LHCN-M2 (cell line): Measurements from ENCODE around the gene KLF13. TPM values are rescaled to one million over a fixed set of nuclear protein-coding genes. Genes with fewer than 3 reads are reported as not detected.

ENCODE experiments used
- DNase-seq: peaks from one replicate; pipeline ENCODE4 v3.0.0-alpha.2; 2012; ENCODE audit warnings: low read depth
- total RNA-seq: library from RNA; depleted of rRNA; stranded (reverse); fragments of >200 nt; gene quantifications from 2 replicates; pipeline ENCODE4 v1.2.3, GENCODE V29; 2014

Gene KLF13
- total RNA-seq, 1 experiment from 2014 or later, result 19.3 TPM

DNA sequence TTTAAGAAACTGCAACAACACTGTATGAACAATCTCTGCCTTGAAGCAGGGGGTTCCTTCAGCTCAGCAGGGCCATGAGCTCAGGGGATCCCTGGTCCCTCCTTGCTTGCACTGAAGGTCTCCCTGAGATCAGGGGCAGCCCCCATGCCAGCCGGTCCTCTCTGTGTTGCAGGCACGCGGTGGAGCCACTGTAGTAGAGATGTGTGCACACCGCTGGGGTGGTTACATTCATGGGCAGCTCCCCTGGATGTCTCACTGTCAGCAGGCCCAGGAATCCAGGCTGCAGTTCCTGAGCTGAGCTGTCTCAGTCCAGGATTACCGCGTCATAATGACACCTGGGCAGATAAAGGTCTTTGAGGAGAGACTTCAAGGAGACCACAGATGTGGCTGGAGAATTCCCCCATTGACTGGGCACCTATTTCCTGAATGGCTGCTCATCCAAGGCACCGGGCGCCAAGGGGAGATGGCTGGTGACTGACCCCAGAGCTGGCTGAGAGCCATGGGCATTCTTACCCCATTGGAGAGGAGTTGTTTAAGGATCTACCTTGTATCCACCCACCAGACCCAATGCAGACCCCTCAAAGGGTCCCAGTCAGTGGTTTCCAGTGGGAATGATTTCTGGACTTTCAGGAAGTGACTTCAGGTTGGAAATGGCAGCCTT, 10.4 kb upstream of the KLF13 start:
- no peak for DNase-seq

DNA sequence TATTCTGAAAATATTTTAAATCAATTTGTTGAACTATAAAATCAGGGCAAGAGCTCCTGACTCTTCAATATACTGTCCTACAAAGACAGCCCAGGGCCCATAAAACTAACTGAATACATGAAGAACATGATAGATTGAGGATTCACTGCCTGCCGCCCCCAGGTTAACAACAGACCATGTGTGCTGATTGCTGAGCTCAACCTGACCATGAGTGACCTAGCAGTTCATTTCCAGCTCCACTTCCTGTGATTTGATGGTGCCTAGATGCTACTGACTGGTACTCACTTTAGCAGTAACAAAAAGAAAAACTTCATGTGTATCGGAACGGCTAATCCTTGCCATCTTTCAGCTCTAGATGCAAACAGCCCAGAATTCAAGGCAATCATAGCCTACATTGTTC, 9.6 kb upstream of the KLF13 start:
- no peak for DNase-seq

DNA sequence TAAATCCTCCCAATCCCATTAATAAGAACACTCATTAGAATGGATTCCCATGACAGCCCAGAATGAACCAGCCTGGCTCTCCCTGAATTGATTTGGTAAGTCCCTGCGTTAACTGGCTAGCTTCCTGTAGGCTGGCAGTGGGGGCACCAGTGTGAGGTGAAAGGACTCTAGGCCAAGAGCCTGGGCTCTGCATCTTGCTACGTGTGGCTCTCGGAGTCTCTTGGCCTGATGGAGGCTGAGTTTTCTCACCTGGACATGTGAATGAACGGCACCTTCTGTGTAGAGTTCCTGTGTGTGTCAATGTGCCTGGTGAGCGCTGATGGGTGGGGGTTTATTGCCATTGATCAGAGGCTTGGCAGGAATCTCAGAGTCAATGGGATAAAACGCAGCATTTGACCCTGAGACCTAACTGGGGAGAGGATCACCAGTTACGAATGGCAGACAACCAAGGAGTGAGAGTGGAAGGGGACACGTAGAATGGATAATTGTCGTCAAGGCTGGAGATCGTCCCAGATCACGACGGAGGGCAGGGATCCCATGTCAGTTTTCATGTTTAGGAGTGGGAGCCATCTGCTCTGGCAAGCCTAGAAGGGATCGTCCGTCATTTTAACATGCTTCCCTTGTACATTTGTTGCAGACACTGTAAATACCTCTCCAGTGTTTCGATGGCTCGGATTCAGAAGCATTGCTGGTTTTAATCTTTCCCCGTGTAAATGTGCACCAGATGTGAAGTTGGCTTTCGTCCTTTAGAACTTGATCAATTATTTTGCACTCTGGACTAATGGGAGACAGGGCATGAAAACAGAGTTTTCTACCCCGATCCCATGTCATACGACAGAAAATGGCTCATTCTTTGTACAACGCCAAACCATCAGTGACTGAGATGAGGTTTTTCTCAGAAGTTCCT, 9.0 kb upstream of the KLF13 start:
- DNase-seq, result no peak

DNA sequence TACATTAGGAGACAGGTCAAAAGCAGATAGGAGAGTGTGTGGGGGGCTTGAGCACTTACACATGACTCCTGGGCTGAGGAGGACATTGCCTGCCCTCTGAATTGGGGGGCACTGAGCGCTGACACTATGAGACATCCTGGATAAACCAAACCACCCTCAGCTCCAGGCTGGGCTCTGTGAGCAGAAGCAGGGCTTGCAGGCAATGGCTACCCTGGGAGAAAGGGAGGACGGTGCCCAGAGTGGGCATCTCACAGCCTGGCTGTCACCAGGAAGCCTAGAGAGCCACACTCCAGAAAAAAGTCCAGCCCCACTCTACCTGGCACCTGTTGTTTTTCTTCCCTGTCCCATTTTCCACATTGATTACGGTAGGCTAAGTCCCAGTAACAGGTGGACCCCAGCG, 8.2 kb upstream of the KLF13 start:
- no peak for DNase-seq

DNA sequence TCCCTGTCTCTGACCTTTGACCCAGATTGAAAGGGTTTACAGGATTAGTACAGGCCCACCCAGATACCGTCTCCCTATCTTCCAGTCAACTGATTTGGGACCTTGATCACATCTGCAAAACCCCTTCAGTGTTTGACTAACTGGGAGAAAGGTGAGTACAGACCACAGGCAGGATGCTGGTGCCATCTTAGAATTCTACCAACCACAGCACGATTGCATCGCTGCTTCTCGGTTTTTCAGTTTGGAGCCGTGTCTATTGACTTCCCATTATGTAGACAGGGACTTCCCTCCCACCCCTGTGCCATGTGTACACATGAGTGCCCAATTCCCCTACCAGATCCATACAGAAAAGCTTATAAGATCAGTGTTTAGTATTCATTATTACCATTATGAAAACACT, 6.6 kb upstream of the KLF13 start:
- no peak for DNase-seq

DNA sequence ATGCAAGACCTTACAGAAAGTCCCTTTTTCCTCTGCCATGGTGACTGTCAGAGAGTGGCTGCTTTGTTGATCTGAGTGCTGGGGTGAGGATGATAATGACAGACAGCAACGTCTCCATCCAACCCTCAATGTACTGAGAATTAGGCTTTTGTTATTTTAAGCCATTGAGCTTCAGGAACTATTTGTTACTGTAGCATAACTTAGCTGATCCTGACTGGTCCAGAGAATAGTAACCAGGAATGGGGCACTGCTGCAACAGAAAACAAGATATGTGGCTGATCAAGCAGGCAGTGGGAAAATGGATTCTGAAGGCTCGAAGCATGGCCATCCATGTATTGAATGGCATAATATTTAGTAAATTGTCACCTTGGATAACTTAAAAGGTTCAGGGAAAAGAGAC, 5.2 kb upstream of the KLF13 start:
- no peak for DNase-seq

DNA sequence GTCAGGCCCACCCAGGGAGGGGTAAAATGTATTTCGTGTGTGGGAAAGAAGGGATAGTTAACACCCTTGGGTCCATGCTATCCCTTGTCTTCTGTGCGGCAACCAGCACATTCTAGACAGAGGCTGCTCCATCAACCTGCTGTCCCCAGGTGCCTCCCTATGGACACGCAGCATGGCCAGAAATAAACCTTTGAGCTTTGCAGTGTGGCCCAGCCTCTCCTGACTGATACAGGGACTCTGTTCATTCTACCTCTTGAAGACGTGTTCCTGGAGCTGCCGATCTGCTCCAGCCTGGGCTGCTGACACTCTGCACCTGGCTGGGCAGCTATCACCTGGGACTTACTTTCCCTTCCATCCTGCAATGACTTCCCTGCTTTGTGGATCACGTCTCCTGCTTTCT, 4.1 kb upstream of the KLF13 start:
- DNase-seq, result no peak

DNA sequence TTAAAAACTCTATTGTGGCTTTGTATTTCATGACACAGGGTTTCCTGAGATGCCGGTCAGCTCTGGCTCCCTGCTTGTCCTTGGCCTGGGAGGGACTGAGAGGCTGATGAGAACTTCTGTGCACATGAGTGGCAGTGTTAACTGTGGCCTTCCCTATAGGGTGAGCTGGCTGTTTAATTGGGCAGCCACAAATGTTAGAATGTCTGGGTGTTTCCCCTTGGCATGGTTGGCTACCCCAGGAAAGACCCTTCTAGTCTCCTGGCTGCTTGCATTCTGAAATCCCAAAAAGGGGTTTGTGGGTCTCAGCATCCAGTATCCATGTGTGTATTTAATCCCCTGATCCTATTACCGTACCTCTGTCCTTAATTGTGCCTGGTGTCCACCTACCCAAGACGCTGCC, 3.0 kb upstream of the KLF13 start:
- no peak for DNase-seq

DNA sequence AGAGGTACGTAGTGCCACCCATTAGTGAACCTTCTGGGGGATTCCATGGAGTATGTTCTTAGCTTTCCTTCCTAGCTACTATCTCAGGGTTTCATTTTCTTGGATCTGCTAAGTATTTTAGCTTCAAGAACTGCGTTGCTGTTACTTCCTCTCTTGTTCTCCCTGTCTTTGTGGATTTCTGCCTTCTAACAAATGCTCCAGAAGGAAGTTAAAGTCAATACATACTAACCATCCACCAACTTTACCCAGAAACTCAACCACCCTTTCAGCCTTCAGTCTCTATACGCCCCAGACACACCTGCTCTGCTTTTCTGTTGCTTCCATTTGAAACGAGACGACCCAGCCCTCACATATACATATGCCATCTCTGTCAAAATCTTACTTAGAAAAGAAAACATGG, 2.4 kb upstream of the KLF13 start:
- no peak for DNase-seq

DNA sequence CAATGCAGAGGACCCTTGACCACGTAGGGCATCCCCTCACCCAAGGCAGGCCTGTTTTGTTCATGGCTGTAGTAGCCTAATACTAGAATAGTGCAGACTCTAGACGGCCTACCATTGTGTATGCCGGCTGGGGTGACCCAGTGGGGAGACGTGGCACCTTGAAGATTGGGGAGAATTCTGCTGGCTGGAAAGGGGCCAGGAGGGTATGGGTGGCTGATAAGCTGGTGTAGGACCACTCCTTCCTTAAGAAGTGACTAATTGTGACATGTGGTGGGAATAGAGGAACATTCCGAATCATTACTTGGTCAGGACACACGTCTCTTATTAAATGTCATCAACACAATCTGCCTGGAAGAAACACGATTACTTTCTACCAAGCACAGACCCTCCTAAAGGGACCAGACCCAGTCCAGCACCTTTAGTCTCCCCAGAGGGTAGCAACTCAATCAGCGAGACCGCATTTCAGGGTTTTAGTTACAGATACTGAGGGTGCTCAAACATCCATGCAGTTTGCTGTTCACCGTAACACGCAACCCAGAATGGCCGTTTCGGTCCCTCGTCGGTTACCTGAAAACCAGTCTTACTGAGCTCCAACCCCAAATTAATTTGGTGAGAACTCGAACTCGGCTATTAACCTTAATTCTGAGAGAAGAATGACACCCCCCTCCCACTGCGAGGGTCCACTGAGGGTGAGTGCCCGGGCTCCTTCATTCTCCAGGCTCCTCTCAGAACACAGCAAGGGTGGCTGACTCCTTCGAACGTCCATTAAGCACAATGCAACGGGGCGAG, 1.6 kb upstream of the KLF13 start:
- no peak for DNase-seq

DNA sequence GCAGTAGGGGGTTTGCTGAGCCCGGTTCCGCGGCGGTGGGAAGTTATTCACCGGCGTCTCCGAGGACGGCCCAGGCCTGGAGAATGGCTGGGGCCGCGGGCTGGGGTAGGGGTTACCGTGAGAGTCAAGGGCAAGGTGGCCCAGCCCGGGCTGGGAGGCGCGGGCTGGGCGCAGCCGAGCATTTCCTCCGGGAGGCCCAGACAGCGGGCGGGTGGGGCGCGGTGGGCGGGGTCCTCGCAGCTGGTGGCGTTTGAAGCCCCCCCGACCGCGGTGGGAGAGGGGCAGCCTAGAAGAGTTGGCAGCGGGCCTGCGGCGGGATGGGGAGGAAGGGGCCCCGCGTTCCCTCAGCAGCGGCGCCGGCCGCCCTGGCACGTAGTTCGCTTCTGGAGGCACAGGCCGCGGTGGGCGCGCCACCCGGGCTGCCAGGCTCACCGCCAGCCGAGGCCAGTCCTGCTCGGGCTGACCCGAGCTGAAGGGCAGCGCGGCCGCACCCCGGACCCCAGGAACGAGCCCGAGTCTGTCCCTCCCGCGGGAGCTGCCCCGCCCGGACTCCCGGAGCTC, 960 bp upstream of the KLF13 start:
- no peak for DNase-seq

DNA sequence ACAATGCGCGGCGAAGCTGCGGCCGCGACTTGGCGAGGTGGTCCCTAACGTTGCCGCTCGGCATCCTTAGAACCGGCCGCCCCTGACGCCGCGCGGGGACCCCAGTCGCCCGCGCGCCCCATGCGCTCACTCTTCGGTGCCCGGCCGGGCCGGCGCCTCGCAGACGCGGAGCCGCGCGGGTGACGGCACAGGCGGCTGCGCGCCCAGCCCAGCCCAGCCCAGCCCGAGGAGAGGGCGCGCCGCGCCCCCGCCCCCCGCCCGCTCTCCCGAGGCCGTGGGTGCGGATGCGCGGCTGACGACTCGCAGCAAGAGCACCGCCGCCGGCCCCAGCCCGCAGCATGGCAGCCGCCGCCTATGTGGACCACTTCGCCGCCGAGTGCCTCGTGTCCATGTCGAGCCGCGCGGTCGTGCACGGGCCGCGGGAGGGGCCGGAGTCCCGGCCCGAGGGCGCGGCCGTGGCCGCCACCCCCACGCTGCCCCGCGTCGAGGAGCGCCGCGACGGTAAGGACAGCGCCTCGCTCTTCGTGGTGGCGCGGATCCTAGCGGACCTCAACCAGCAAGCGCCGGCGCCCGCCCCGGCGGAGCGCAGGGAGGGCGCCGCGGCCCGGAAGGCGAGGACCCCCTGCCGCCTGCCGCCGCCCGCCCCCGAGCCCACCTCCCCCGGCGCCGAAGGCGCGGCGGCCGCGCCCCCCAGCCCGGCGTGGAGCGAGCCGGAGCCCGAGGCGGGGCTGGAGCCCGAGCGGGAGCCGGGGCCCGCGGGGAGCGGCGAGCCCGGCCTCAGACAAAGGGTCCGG, 437 bp downstream of the KLF13 start:
- no peak for DNase-seq

DNA sequence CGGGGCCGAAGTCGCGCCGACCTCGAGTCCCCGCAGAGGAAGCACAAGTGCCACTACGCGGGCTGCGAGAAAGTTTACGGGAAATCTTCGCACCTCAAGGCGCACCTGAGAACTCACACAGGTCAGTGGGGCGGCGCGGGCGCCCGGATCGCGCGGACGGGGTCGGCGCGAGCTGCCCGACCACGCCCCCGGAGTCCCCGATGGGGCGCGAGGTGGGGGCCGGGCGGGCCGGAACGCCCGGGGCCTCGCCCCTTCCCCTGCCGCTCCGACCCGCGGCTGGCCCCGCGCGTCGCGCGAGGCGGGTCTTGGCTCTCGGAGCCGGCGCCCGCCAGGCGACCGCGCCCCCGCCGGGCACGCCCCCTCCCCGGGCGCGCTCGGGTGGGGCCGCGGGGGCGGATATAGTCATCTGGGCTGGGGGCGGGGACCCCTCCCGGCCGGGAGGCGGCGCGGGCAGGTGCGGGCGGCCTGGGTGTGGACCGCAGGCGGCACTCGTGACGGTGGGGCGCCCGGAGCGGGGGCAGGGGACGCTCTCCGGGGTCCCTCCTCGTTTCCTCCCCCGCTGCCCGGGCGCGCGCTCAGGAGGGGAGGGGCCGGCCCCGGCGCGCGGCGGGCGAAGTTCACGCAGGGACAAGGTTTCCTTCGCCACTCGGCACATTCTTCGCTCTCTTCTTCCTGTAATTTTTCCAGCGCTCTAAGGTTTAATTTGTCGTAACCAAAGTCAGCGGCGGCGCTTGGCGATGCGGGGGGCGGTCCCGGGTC, 1.2 kb downstream of the KLF13 start:
- DNase-seq, result no peak

DNA sequence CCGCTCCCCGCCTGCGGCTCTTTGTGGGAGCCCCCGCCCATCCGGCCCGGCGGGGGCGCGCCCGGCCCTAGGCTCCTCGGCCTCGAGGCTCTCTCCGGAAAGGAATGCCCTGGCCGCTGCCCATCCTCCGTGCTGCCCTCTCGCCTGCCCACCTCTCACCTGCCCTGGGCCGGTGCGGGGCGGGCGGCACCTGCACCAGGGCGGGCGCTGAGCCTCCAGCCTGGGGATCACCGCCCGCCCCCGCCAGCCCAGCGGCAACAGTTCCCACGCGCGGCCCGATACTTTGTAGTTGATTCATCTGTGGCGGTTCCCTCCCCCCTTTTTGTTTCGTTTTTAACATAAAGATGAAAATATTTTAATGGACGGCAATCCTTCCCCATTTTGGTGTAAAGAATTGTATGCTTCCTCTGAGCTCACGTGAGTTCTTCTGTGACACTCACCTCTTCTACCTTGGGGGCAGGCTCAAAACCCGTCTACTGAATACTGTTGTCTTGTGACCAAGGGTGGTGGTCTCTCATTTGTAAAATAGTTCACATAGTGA, 1.9 kb downstream of the KLF13 start:
- DNase-seq, result no peak

DNA sequence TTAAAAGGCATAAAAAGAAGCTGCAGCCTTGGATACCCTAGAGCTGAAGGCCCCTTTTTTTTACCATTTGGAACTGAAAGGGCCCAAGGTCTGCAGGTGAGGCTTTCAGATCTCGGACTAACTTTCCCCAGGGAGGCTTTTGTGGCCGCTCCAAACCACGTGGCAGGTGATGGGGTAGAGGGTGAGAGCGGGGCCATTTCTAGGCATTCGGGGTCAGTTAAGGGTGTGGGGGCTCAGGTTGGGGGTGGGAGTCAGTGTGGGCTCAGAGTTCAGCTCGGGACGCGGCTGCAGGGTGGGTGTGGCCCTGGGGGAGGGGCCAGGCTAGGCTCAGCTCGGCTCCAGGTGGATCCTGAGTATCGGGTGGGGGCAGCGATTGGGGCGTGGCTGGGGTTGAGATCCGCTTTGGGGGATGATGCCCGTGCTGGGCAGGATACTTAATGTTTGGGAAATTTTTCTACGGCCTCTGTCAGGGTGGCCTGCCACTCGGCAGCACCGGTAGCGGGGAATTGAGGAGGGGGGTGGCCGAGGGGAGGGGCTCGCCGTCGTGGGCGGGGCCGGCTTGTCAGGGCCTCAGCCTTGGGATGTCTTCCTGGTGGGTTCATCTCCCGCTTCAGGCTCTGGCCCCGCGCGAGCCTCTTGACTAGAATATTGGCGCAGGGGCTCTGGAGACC, 2.5 kb downstream of the KLF13 start:
- DNase-seq, result no peak

DNA sequence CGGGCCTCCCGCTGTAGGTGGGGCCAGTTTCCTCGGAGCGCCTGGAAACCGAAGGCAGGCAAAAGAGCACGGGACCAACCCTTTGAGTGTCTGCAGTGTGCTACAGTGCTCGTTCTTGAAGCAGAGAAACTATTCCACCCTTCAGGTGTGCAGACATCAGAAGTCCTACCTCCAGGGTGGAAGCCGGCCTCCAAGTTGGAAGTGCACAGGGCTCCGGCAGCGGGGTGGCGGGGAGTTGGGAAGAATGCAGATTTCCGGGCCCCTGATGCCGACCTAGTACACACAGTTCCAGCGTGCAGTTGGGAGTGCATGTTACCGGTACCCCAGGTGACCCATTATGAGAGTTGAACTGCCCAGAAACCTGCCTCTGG, 3.0 kb downstream of the KLF13 start:
- DNase-seq, result no peak

DNA sequence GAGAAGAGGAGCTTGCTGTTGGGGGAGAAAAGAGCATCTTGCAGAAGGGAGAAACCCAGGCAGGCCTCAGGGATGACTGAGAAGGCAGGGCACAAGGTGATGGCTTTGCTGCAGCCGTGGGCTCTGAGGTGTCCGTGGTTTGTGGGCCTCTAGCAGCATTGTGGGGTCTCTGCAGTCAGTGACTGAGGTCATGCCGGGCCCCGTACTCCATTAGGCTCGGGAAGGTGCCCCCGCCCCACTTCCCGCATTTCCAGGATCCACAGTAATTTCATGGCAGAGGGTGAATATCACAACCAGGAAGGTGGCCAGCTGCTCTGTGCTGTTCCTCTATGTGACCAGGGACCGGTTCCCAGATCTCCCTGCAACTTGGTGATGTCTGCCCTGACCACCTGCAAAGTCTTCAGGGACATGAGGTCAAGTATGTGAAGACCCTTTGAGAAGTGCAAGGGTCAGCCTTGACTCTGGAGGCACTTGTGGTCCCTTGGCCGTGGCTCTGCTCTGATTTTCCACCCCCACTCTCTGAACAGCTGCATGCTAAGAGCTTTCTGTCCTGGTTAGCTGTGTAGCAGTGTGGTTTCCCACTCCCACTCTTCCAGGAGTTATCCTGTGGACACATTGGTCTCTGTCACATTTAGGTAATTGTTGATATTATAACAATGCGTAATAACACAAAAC, 3.6 kb downstream of the KLF13 start:
- DNase-seq, result no peak

DNA sequence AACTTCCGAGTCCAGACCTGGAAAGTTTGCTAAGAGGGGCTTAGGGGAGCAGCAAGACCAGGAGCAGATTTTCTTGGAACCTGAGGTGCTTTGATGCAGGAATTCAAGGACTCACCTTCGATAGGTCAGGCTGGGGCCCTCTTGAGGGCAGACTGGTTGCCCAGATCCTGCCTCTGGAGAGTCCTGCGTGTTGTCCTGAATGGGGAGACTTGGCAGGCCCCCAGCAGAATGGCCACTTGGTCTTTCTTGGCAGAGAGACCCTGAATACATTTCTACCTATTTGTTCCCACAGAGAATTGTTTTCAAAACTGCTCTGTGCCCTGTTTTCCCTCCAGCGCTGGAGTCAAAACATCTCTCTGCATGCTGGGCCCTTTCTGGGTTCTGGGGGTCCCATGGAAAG, 4.2 kb downstream of the KLF13 start:
- no peak for DNase-seq

DNA sequence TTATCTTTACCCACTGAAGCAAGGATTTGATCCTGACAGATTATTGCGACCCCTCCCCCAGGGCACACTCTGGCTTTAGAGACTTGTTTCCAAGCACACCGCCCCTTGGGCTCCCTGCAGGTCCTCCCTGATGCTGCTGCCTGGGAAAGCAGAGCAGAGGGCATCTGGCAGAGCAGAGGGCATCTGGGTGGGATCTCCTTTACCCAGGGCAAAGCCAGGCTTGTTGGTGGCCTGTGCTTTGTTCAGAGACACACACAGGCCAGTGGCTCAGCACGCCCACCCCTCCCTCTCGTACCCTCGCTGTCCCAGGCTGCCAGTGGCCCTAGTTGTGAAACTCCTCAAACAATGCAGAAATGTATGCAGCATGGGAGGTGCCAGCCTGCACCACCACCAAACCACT, 4.8 kb downstream of the KLF13 start:
- no peak for DNase-seq
